ENCODE measurements around the gene GJA4.

DNA sequence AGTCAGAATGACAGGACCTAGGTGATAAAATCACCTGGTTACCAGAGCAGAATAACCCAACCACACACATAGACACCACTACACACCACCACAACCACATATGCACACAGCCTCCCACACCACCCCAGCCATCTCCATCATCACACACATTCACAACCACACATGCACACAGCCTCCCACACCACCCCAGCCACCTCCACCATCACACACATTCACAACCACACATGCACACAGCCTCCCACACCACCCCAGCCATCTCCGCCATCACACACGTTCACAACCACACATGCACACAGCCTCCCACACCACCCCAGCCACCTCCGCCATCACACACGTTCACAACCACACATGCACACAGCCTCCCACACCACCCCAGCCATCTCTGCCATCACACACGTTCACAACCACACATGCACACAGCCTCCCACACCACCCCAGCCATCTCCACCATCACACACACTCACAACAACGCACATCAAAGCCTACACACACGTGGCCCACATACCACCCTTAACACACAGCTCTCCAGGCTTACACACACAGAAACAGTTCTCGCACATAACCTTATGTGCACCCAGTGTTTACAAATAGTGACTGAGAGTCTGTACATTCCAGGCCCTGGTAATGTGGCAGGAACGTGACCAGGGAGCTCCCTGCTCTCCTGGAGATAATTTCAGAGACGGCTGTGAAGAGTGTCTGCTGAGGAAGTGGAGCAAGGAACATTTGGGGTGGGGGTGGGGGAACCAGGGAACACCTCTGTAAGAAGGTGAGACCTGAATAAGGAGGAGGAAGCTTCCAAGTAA is 15.1 kb upstream of the GJA4 start:
- no peak for TF ChIP-seq POLR2A (IDR thresholded peaks at IDR 0.05; ENCODE audit: low read depth, low read length)
- no peak for TF ChIP-seq GATA2 (IDR thresholded peaks at IDR 0.05; ENCODE audit: insufficient read depth, insufficient read length, low read depth, low read length)
- TF ChIP-seq, protein P1, sequence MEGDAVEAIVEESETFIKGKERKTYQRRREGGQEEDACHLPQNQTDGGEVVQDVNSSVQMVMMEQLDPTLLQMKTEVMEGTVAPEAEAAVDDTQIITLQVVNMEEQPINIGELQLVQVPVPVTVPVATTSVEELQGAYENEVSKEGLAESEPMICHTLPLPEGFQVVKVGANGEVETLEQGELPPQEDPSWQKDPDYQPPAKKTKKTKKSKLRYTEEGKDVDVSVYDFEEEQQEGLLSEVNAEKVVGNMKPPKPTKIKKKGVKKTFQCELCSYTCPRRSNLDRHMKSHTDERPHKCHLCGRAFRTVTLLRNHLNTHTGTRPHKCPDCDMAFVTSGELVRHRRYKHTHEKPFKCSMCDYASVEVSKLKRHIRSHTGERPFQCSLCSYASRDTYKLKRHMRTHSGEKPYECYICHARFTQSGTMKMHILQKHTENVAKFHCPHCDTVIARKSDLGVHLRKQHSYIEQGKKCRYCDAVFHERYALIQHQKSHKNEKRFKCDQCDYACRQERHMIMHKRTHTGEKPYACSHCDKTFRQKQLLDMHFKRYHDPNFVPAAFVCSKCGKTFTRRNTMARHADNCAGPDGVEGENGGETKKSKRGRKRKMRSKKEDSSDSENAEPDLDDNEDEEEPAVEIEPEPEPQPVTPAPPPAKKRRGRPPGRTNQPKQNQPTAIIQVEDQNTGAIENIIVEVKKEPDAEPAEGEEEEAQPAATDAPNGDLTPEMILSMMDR (IDR thresholded peaks at IDR 0.05; ENCODE audit: extremely low read depth in 1 of 2, insufficient read depth in 1 of 2, low read depth in 1 of 2, low read length in 2 of 2) = no peak
- no peak for TF ChIP-seq MYC (IDR thresholded peaks at IDR 0.05; ENCODE audit: low read depth, low read length)
- no peak for TF ChIP-seq EZH2 (IDR thresholded peaks at IDR 0.05; ENCODE audit: borderline replicate concordance, low read depth, low read length, severe bottlenecking)
- no peak for TF ChIP-seq JUN (IDR thresholded peaks at IDR 0.05; ENCODE audit: borderline replicate concordance, insufficient read depth, insufficient read length, low read depth)
- TF ChIP-seq FOS (IDR thresholded peaks at IDR 0.05; ENCODE audit: borderline replicate concordance, insufficient read depth, low read length) = no peak
- no peak for TF ChIP-seq POLR2AphosphoS5 (IDR thresholded peaks at IDR 0.05; ENCODE audit: insufficient read depth, low read depth, low read length)
